Mammary epithelial cell (primary cell): ENCODE measurements around the gene COL2A1.

Source experiments
- CTCF ChIP-seq, 2 donors: IDR thresholded peaks in 1 of 2; conservative IDR thresholded peaks in 1 of 2; 2 replicates each; pipeline ENCODE4 v1.5.1; 2011 to 2012; ENCODE audit warnings: inconsistent platforms in 2 of 2, low read length in 2 of 2, mild to moderate bottlenecking in 2 of 2, control low read depth in 1 of 2, low read depth in 1 of 2; ENCODE audit not compliant: insufficient read depth in 1 of 2; ENCODE audit errors: extremely low read depth in 1 of 2
- EZH2 ChIP-seq: IDR thresholded peaks from 2 replicates; pipeline ENCODE4 v1.6.1; 2012; ENCODE audit warnings: low read length, inconsistent platforms, borderline replicate concordance

- TF ChIP-seq CTCF (conservative IDR thresholded peaks at IDR 0.05 in 1 of 2, IDR thresholded peaks at IDR 0.05 in 1 of 2; ENCODE audit: extremely low read depth in 1 of 2, insufficient read depth in 1 of 2, low read depth in 1 of 2, low read length in 2 of 2) (no peak), EZH2 (no peak)
Observed at GRCh38 chr12:47927346-47927745, 76.9 kb downstream of the COL2A1 start.
